Measurements from ENCODE around the gene FAM221B. TPM values are rescaled to one million over a fixed set of nuclear protein-coding genes. Genes with fewer than 3 reads are reported as not detected.
A peak's percentile ranks its signal among the peaks of the same experiment; 100 is the strongest.

FAM221B gene
- total and polyA plus RNA-seq, 9 of the 15 experiments (the other 6 are each of a cell fraction or from before 2014, with no cell fraction given): 0.01 TPM; not detected in 8

DNA sequence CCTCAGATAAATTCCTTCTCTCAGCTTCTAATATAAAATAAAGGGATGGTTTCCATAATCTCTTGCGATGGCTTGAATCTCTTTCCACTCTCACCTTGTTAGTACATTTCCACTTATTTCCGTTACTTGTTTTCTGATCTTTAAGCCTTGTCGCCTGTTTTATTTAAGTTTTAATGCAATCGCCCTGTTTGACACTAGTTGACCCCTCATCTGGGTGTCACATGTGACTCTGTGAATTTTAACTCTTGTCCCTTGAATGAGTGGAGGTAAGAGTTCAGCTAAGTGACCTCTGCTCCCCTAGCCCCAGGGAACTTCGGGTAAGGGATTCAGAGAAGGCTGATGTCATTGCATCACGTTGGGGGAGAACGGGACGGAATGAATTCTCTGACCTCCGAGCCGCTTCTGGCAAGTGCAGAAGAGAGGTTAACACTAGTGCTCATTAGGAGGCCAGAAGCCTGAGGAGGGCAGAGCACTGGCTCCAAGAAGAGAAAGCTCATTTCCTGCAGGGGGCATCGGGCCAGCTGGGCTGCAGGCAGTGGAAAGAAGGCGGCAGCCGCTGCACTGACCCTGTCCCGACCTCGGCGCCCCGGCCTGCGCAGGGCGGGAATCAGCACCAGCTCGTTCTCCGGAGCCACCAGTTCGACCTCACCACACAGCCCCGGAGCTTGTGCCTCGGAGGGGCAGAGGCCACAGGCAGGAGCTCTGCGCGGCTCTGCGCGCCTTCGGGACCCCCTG is 14.3 kb downstream of the FAM221B start (continued):
- TF ChIP-seq, protein P1, sequence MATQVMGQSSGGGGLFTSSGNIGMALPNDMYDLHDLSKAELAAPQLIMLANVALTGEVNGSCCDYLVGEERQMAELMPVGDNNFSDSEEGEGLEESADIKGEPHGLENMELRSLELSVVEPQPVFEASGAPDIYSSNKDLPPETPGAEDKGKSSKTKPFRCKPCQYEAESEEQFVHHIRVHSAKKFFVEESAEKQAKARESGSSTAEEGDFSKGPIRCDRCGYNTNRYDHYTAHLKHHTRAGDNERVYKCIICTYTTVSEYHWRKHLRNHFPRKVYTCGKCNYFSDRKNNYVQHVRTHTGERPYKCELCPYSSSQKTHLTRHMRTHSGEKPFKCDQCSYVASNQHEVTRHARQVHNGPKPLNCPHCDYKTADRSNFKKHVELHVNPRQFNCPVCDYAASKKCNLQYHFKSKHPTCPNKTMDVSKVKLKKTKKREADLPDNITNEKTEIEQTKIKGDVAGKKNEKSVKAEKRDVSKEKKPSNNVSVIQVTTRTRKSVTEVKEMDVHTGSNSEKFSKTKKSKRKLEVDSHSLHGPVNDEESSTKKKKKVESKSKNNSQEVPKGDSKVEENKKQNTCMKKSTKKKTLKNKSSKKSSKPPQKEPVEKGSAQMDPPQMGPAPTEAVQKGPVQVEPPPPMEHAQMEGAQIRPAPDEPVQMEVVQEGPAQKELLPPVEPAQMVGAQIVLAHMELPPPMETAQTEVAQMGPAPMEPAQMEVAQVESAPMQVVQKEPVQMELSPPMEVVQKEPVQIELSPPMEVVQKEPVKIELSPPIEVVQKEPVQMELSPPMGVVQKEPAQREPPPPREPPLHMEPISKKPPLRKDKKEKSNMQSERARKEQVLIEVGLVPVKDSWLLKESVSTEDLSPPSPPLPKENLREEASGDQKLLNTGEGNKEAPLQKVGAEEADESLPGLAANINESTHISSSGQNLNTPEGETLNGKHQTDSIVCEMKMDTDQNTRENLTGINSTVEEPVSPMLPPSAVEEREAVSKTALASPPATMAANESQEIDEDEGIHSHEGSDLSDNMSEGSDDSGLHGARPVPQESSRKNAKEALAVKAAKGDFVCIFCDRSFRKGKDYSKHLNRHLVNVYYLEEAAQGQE (IDR thresholded peaks at IDR 0.05; ENCODE audit: borderline replicate concordance): no peak
- TF ChIP-seq, protein P1 (CRISPR knock-in tag; IDR thresholded peaks at IDR 0.05; ENCODE audit: low read depth): no peak
- TF ChIP-seq KDM2B (CRISPR knock-in tag; IDR thresholded peaks at IDR 0.05) (no peak), HCFC1 (IDR thresholded peaks at IDR 0.05; ENCODE audit: low read depth, low read length) (peak; percentile 25; the same call in 1 of the 2 replicates), EZH2 (IDR thresholded peaks at IDR 0.05; ENCODE audit: borderline replicate concordance, low read depth, low read length) (no peak), BDP1 (IDR thresholded peaks at IDR 0.05; ENCODE audit: insufficient read depth, insufficient read length) (no peak), CREB3 (tag; conservative IDR thresholded peaks at IDR 0.05; ENCODE audit: low read depth) (no peak), ILK (tag; IDR thresholded peaks at IDR 0.05; ENCODE audit: borderline replicate concordance, low read depth) (no peak), OTX1 (CRISPR knock-in tag; IDR thresholded peaks at IDR 0.05) (no peak), ZNF324 (CRISPR knock-in tag; IDR thresholded peaks at IDR 0.05) (no peak), MXD1 (CRISPR knock-in tag; IDR thresholded peaks at IDR 0.05; ENCODE audit: borderline replicate concordance, poor library complexity, severe bottlenecking) (no peak), MEF2D (tag; conservative IDR thresholded peaks at IDR 0.05; ENCODE audit: low read depth) (no peak), E2F6 (IDR thresholded peaks at IDR 0.05; ENCODE audit: borderline replicate concordance in 1 of 2, extremely low read depth in 1 of 2, insufficient read depth in 1 of 2, insufficient read length in 1 of 2, low read depth in 1 of 2, low read length in 1 of 2, poor library complexity in 1 of 2, severe bottlenecking in 1 of 2) (peak; percentile 46 to 58)
- TF ChIP-seq, protein P2, sequence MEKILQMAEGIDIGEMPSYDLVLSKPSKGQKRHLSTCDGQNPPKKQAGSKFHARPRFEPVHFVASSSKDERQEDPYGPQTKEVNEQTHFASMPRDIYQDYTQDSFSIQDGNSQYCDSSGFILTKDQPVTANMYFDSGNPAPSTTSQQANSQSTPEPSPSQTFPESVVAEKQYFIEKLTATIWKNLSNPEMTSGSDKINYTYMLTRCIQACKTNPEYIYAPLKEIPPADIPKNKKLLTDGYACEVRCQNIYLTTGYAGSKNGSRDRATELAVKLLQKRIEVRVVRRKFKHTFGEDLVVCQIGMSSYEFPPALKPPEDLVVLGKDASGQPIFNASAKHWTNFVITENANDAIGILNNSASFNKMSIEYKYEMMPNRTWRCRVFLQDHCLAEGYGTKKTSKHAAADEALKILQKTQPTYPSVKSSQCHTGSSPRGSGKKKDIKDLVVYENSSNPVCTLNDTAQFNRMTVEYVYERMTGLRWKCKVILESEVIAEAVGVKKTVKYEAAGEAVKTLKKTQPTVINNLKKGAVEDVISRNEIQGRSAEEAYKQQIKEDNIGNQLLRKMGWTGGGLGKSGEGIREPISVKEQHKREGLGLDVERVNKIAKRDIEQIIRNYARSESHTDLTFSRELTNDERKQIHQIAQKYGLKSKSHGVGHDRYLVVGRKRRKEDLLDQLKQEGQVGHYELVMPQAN (IDR thresholded peaks at IDR 0.05; ENCODE audit: borderline replicate concordance): no peak

Data from K562 (cell line).